ENCODE data around the gene RIMBP2.

RIMBP2 gene

DNA sequence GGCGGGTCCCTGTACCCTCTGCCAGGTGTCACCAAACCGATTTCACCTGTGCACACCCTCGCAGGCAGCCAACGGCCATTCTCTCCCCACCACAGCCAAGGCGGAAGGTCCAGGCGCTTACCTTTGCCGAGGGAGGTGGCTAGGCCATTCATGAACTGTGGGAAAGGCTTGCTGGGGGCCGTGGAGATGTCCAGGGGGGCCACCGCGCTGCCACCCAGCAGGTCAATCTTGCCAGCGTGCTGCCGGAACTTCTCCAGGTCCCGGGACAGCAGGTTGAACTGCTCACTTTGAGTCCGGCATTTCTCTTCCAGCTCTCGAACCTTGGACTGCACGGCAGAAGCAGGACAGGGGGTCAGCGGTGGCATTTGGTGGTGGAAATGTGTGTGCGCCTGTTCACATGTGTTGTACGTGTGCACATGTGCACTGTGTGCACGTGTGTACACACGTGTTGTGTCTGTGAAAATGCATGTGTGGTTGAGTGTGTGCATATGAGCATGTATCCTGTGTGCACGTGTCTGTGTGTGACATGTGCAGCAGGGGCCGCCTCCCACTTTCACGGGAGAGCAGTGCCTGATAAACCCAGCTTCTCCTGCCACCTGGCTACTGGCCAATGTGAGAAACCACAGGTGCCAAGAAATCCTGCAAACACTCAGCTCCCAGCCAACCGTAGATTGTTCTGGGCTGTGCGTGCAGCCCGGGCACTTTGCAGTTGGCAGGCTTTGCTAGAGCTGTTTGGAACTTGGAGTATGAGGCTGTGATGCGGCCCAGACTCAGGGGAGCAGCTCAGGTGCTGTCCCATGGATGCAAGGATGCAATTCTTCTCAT, 259.5 kb downstream of the RIMBP2 start:
- DNase-seq = no peak

DNA sequence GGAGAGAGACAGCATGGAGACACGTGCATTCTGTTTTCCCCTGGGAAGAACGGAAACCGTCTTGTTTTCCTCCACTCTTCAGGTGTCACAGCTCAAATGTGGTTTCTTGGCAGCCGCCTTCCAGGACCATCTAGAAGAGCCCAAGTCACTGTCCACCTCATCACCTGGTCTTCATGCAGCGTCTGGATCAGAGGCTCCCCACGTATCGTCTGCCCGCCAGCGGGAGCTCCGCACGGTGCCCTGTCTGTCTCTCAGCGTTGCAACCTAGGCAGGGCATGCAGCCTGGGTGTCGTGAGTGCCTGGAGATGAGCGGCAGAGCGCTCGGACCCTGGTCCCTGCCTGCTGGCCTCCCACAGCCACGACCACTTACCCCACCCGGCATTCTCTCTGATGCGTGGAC, 260.9 kb downstream of the RIMBP2 start:
- no peak overlapping the region for H3K9ac ChIP-seq (ENCODE audit: low read length)
- H4K20me1 ChIP-seq (ENCODE audit: insufficient read depth, low read length) = no peaks in the 10 kb centered on the region
- no peak overlapping the region for H3K4me2 ChIP-seq (ENCODE audit: low read depth, low read length)
- no peaks in the 10 kb centered on the region for H3K27me3 ChIP-seq (replicated peaks; ENCODE audit: insufficient read depth, low read length)
- no peaks in the 10 kb centered on the region for H3K79me2 ChIP-seq (ENCODE audit: low read length)
- TF ChIP-seq, protein P1, sequence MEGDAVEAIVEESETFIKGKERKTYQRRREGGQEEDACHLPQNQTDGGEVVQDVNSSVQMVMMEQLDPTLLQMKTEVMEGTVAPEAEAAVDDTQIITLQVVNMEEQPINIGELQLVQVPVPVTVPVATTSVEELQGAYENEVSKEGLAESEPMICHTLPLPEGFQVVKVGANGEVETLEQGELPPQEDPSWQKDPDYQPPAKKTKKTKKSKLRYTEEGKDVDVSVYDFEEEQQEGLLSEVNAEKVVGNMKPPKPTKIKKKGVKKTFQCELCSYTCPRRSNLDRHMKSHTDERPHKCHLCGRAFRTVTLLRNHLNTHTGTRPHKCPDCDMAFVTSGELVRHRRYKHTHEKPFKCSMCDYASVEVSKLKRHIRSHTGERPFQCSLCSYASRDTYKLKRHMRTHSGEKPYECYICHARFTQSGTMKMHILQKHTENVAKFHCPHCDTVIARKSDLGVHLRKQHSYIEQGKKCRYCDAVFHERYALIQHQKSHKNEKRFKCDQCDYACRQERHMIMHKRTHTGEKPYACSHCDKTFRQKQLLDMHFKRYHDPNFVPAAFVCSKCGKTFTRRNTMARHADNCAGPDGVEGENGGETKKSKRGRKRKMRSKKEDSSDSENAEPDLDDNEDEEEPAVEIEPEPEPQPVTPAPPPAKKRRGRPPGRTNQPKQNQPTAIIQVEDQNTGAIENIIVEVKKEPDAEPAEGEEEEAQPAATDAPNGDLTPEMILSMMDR (IDR thresholded peaks at IDR 0.05; ENCODE audit: low read length) = no peak
- TF ChIP-seq EZH2 (optimal IDR thresholded peaks at IDR 0.05; ENCODE audit: low read depth, low read length) (no peak), EZH2phosphoT487 (IDR thresholded peaks at IDR 0.05; ENCODE audit: low read length) (no peak)
- H3K9me3 ChIP-seq (replicated peaks; ENCODE audit: insufficient read depth, low read length) = no peaks in the 10 kb centered on the region
- no peaks in the 10 kb centered on the region for H3K36me3 ChIP-seq (replicated peaks; ENCODE audit: insufficient read depth, low read length)
- H3F3A ChIP-seq (ENCODE audit: insufficient read depth, low read length) = no peaks in the 10 kb centered on the region
- no peak for DNase-seq
- H3K9me2 ChIP-seq (replicated peaks; ENCODE audit: insufficient read depth, low read length) = no peaks in the 10 kb centered on the region
- H3K27ac ChIP-seq (ENCODE audit: low read length) = no peak overlapping the region
- H2AFZ ChIP-seq (ENCODE audit: low read length) = no peak overlapping the region
- no peak overlapping the region for H3K4me3 ChIP-seq (ENCODE audit: low read length)
- no peaks in the 10 kb centered on the region for H3K4me1 ChIP-seq (ENCODE audit: low read length)

More for the DNA sequence above, 259.5 kb downstream of the RIMBP2 start:
- H3K9me3 ChIP-seq (replicated peaks; ENCODE audit: insufficient read depth, low read length) = no peaks in the 10 kb centered on the region
- no peak overlapping the region for H2AFZ ChIP-seq (ENCODE audit: low read length)
- TF ChIP-seq EZH2phosphoT487 (IDR thresholded peaks at IDR 0.05; ENCODE audit: low read length) (no peak), EZH2 (optimal IDR thresholded peaks at IDR 0.05; ENCODE audit: low read depth, low read length) (no peak)
- TF ChIP-seq, protein P1 (IDR thresholded peaks at IDR 0.05; ENCODE audit: low read length) = no peak
- no peak overlapping the region for H3K9ac ChIP-seq (ENCODE audit: low read length)
- H3K4me3 ChIP-seq (ENCODE audit: low read length) = no peak overlapping the region
- H3K4me2 ChIP-seq (ENCODE audit: low read depth, low read length) = no peak overlapping the region
- no peaks in the 10 kb centered on the region for H3K4me1 ChIP-seq (ENCODE audit: low read length)
- H3K79me2 ChIP-seq (ENCODE audit: low read length) = no peaks in the 10 kb centered on the region
- no peaks in the 10 kb centered on the region for H3K9me2 ChIP-seq (replicated peaks; ENCODE audit: insufficient read depth, low read length)
- no peaks in the 10 kb centered on the region for H3F3A ChIP-seq (ENCODE audit: insufficient read depth, low read length)
- H3K27me3 ChIP-seq (replicated peaks; ENCODE audit: insufficient read depth, low read length) = no peaks in the 10 kb centered on the region
- H3K27ac ChIP-seq (ENCODE audit: low read length) = no peak overlapping the region
- H3K36me3 ChIP-seq (replicated peaks; ENCODE audit: insufficient read depth, low read length) = no peaks in the 10 kb centered on the region
- H4K20me1 ChIP-seq (ENCODE audit: insufficient read depth, low read length) = no peaks in the 10 kb centered on the region

DNA sequence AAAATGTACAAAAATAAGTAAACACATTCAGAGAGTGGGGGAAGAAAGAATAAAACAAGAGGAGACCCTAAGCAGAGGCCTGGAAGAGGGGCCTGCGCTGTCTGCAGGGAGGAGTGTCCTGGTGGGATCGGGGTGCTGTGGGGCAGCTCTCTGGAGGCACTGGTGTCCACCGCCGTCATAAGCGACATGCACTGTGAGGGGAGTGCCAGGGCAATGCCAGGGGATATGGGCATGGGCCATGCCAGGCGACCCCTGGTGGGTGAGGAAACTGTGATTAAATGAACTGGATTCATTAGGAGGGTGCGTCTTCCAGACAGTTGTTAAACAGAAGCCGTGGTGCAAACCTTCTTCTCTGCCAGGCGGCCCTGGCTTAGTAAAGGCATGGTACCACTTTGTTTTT, 261.8 kb downstream of the RIMBP2 start:
- H3K27me3 ChIP-seq (replicated peaks; ENCODE audit: insufficient read depth, low read length) = no peaks in the 10 kb centered on the region
- H3K27ac ChIP-seq (ENCODE audit: low read length) = no peak overlapping the region
- H2AFZ ChIP-seq (ENCODE audit: low read length) = no peak overlapping the region
- DNase-seq = no peak
- H4K20me1 ChIP-seq (ENCODE audit: insufficient read depth, low read length) = no peaks in the 10 kb centered on the region
- H3K4me1 ChIP-seq (ENCODE audit: low read length) = no peaks in the 10 kb centered on the region
- H3K4me2 ChIP-seq (ENCODE audit: low read depth, low read length) = no peak overlapping the region
- H3F3A ChIP-seq (ENCODE audit: insufficient read depth, low read length) = no peaks in the 10 kb centered on the region
- no peaks in the 10 kb centered on the region for H3K9me2 ChIP-seq (replicated peaks; ENCODE audit: insufficient read depth, low read length)
- no peak overlapping the region for H3K4me3 ChIP-seq (ENCODE audit: low read length)
- TF ChIP-seq EZH2 (optimal IDR thresholded peaks at IDR 0.05; ENCODE audit: low read depth, low read length) (no peak), EZH2phosphoT487 (IDR thresholded peaks at IDR 0.05; ENCODE audit: low read length) (no peak)
- TF ChIP-seq, protein P1 (IDR thresholded peaks at IDR 0.05; ENCODE audit: low read length) = no peak
- H3K79me2 ChIP-seq (ENCODE audit: low read length) = no peaks in the 10 kb centered on the region
- no peaks in the 10 kb centered on the region for H3K9me3 ChIP-seq (replicated peaks; ENCODE audit: insufficient read depth, low read length)
- H3K36me3 ChIP-seq (replicated peaks; ENCODE audit: insufficient read depth, low read length) = no peaks in the 10 kb centered on the region
- H3K9ac ChIP-seq (ENCODE audit: low read length) = no peak overlapping the region
